GM19043 (cell line): ENCODE data around the gene CCDC32.
"Not testable (repeated sequence)": the region's sequence is repeated elsewhere in the genome, so short reads cannot be mapped to it uniquely, and the experiment has no call there.

Experiments used
- ATAC-seq: cut with Tn5 transposase; IDR thresholded peaks from one replicate; pipeline ENCODE4 v1.9.1; 2021; ENCODE audit warnings: low read depth; ENCODE audit not compliant: unreplicated experiment

The CCDC32 gene

GRCh38 chr15:40564591-40565332, at the start of gene CCDC32:
TSS of gene CCDC32 (minus strand) at chr15:40565042. CDS start at chr15:40563015, 2,027 bp downstream.
- ATAC-seq, result peak; percentile 95

GRCh38 chr15:40613080-40613479, 48.2 kb upstream of the CCDC32 start:
- ATAC-seq, result no peak

- no peak for ATAC-seq
These were observed 39.1 kb upstream of the CCDC32 start for GRCh38 chr15:40603935-40604334.

GRCh38 chr15:40600956-40601355, 36.1 kb upstream of the CCDC32 start:
- no peak for ATAC-seq

- no peak for ATAC-seq
These were observed 33.8 kb upstream of the CCDC32 start for GRCh38 chr15:40598672-40599071.

GRCh38 chr15:40598126-40598525, 33.3 kb upstream of the CCDC32 start:
- ATAC-seq, result no peak

- ATAC-seq, result no peak
These were observed 32.2 kb upstream of the CCDC32 start for GRCh38 chr15:40597024-40597423.

GRCh38 chr15:40595773-40596172, 30.9 kb upstream of the CCDC32 start:
- no peak for ATAC-seq

GRCh38 chr15:40595219-40595618, 30.4 kb upstream of the CCDC32 start:
- ATAC-seq, result no peak

- peak; percentile 32 for ATAC-seq
These were observed 29.6 kb upstream of the CCDC32 start for GRCh38 chr15:40594429-40594836.

GRCh38 chr15:40593588-40594428, 29.0 kb upstream of the CCDC32 start, which contains the start of gene KNL1:
TSS of gene KNL1 (plus strand) at chr15:40594249. CDS start at chr15:40602932, 8,683 bp downstream.
- ATAC-seq, result peak; percentile 66

- no peak for ATAC-seq
These were observed 28.3 kb upstream of the CCDC32 start for GRCh38 chr15:40593165-40593564.

- ATAC-seq, result no peak
These were observed 26.5 kb upstream of the CCDC32 start for GRCh38 chr15:40591389-40591788.

- ATAC-seq, result no peak
These were observed 25.8 kb upstream of the CCDC32 start for GRCh38 chr15:40590667-40591050.

- ATAC-seq, result no peak
These were observed 19.3 kb upstream of the CCDC32 start for GRCh38 chr15:40584191-40584590.

GRCh38 chr15:40582726-40583246, 17.9 kb upstream of the CCDC32 start:
- ATAC-seq, result no peak

GRCh38 chr15:40581796-40582195, 17.0 kb upstream of the CCDC32 start:
- not testable (repeated sequence) for ATAC-seq

GRCh38 chr15:40578892-40579291, 14.1 kb upstream of the CCDC32 start:
- no peak for ATAC-seq

- ATAC-seq, result not testable (repeated sequence)
These were observed 12.1 kb upstream of the CCDC32 start for GRCh38 chr15:40576914-40577313.

GRCh38 chr15:40575113-40575512, 10.3 kb upstream of the CCDC32 start:
- ATAC-seq, result no peak
